Thyroid gland (tissue), 4 donors: ENCODE measurements around the gene PPM1N.

Experiments used
- POLR2A ChIP-seq, 2 donors: fragments of 450-650 bp; IDR thresholded peaks; one replicate each; pipeline ENCODE4 v1.6.1; 2017; ENCODE audit warnings: antibody characterized with exemption in 2 of 2, mild to moderate bottlenecking in 2 of 2, moderate library complexity in 1 of 2
- TF ChIP-seq, protein P1 (sequence below), 6 experiments: fragments of 200-600 bp in 3 of 6; fragments of 450-650 bp in 3 of 6; sonication (generic) in 3 of 6; IDR thresholded peaks; one replicate each; pipeline ENCODE4 v1.5.1; 2016 to 2019; ENCODE audit warnings: antibody characterized with exemption in 6 of 6, mild to moderate bottlenecking in 2 of 6, inconsistent platforms in 1 of 6, moderate library complexity in 1 of 6

DNA sequence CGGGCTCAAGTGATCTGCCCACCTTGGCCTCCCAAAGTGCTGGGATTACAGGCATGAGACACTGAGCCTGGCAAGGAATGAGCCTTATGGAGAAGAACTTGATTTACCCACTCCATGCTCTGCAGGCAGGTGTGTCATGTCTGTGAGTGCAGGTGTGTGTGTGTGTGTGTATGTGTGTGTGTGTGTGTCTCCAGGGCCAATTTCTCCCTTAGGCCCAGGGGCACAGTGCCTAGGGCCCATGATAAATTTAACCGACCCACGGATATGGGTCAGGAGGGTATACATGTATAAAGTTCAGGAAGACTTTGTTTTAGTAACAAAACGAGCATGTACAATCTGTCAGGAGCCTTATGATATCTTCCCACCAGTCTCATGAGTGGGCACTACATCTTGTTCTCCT, 35.0 kb upstream of the PPM1N start:
- TF ChIP-seq POLR2A (IDR thresholded peaks at IDR 0.05) = no peak
- TF ChIP-seq, protein P1, sequence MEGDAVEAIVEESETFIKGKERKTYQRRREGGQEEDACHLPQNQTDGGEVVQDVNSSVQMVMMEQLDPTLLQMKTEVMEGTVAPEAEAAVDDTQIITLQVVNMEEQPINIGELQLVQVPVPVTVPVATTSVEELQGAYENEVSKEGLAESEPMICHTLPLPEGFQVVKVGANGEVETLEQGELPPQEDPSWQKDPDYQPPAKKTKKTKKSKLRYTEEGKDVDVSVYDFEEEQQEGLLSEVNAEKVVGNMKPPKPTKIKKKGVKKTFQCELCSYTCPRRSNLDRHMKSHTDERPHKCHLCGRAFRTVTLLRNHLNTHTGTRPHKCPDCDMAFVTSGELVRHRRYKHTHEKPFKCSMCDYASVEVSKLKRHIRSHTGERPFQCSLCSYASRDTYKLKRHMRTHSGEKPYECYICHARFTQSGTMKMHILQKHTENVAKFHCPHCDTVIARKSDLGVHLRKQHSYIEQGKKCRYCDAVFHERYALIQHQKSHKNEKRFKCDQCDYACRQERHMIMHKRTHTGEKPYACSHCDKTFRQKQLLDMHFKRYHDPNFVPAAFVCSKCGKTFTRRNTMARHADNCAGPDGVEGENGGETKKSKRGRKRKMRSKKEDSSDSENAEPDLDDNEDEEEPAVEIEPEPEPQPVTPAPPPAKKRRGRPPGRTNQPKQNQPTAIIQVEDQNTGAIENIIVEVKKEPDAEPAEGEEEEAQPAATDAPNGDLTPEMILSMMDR (IDR thresholded peaks at IDR 0.05) = no peak
